HEK293 (cell line): ENCODE measurements around the gene LY6G6F.

ENCODE experiments used
- CTCF ChIA-PET: fragments of 350-600 bp; formaldehyde crosslinking; extraction: SDS; loops from one replicate; lab custom pipeline; 2021; ENCODE audit warnings: antibody characterized with exemption; lab: Yijun Ruan, JAX
- POLR2A ChIA-PET: fragments of 300-600 bp; formaldehyde crosslinking; extraction: SDS; loops from one replicate; lab custom pipeline; 2020; ENCODE audit warnings: antibody characterized with exemption, inconsistent platforms; lab: Yijun Ruan, JAX
- H3K27ac ChIP-seq: fragments of 200-500 bp; sonication (Bioruptor generic); 2 replicates; pipeline ENCODE4 v1.5.1; 2014; ENCODE audit warnings: low read depth, low read length, control low read depth, inconsistent platforms; ENCODE audit errors: extremely low read depth
- H3K36me3 ChIP-seq, 2 experiments: fragments of 200-500 bp in 1 of 2; sonication (Bioruptor generic) in 1 of 2; 1 replicate in 1 of 2; 2 replicates in 1 of 2; pipeline ENCODE4 v1.5.1; 2014 to 2017; ENCODE audit warnings: inconsistent platforms in 2 of 2, low read length in 2 of 2; ENCODE audit not compliant: control insufficient read depth in 2 of 2, insufficient read depth in 1 of 2
- H3K4me1 ChIP-seq: fragments of 200-500 bp; sonication (Bioruptor generic); 2 replicates; pipeline ENCODE4 v1.5.1; 2014; ENCODE audit warnings: mild to moderate bottlenecking, low read length, inconsistent platforms; ENCODE audit not compliant: control insufficient read depth, insufficient read depth
- H3K4me3 ChIP-seq: 2 replicates; pipeline ENCODE4 v1.5.1; 2011; ENCODE audit warnings: low read depth, mild to moderate bottlenecking, control low read depth, low read length, moderate library complexity
- H3K9me3 ChIP-seq: fragments of 200-500 bp; sonication (Bioruptor generic); 2 replicates; pipeline ENCODE4 v1.5.1; 2014; ENCODE audit warnings: low read depth, low read length, inconsistent platforms; ENCODE audit not compliant: control insufficient read depth, insufficient read depth
- ATF2 ChIP-seq: fragments of 450-650 bp; formaldehyde crosslinking; IDR thresholded peaks from 2 replicates; pipeline ENCODE4 v1.5.1; 2016; ENCODE audit warnings: missing biosample characterization, missing genetic modification characterization, low read depth
- GLIS2 ChIP-seq: fragments of 450-650 bp; formaldehyde crosslinking; IDR thresholded peaks from 2 replicates; pipeline ENCODE4 v1.5.1; 2016; ENCODE audit warnings: missing biosample characterization, missing genetic modification characterization
- HOXA7 ChIP-seq: sonication (generic); formaldehyde crosslinking; IDR thresholded peaks from 2 replicates; pipeline ENCODE4 v1.8.1; 2022; ENCODE audit warnings: missing genetic modification reagents, borderline replicate concordance
- MYNN ChIP-seq: fragments of 450-650 bp; formaldehyde crosslinking; IDR thresholded peaks from 2 replicates; pipeline ENCODE4 v1.5.1; 2016; ENCODE audit warnings: missing biosample characterization, missing genetic modification characterization, borderline replicate concordance
- MZF1 ChIP-seq: fragments of 450-650 bp; formaldehyde crosslinking; IDR thresholded peaks from 2 replicates; pipeline ENCODE4 v1.5.1; 2017; ENCODE audit warnings: missing biosample characterization, missing genetic modification characterization, borderline replicate concordance
- PATZ1 ChIP-seq: fragments of 450-650 bp; formaldehyde crosslinking; IDR thresholded peaks from 2 replicates; pipeline ENCODE4 v1.5.1; 2016; ENCODE audit warnings: missing biosample characterization, missing genetic modification characterization
- SP3 ChIP-seq: fragments of 450-650 bp; formaldehyde crosslinking; IDR thresholded peaks from 2 replicates; pipeline ENCODE4 v1.5.1; 2016; ENCODE audit warnings: missing biosample characterization, missing genetic modification characterization
- SP7 ChIP-seq: fragments of 450-650 bp; formaldehyde crosslinking; IDR thresholded peaks from 2 replicates; pipeline ENCODE4 v1.5.1; 2016; ENCODE audit warnings: missing biosample characterization, missing genetic modification characterization
- WT1 ChIP-seq: fragments of 450-650 bp; formaldehyde crosslinking; IDR thresholded peaks from 2 replicates; pipeline ENCODE4 v1.5.1; 2016; ENCODE audit warnings: missing biosample characterization, missing genetic modification characterization
- YY2 ChIP-seq: fragments of 450-650 bp; formaldehyde crosslinking; IDR thresholded peaks from 2 replicates; pipeline ENCODE4 v1.5.1; 2016; ENCODE audit warnings: missing biosample characterization, missing genetic modification characterization
- ZBTB48 ChIP-seq: fragments of 450-650 bp; formaldehyde crosslinking; IDR thresholded peaks from 2 replicates; pipeline ENCODE4 v1.5.1; 2016; ENCODE audit warnings: missing biosample characterization, missing genetic modification characterization
- ZFHX2 ChIP-seq: fragments of 450-650 bp; formaldehyde crosslinking; conservative IDR thresholded peaks from 2 replicates; pipeline ENCODE4 v1.5.1; 2016; ENCODE audit warnings: missing biosample characterization, missing genetic modification characterization
- ZNF155 ChIP-seq: fragments of 450-650 bp; formaldehyde crosslinking; IDR thresholded peaks from 2 replicates; pipeline ENCODE4 v1.5.1; 2016; ENCODE audit warnings: missing biosample characterization, missing genetic modification characterization
- ZNF221 ChIP-seq: fragments of 450-650 bp; formaldehyde crosslinking; IDR thresholded peaks from 2 replicates; pipeline ENCODE4 v1.5.1; 2017; ENCODE audit warnings: missing biosample characterization, missing genetic modification characterization, borderline replicate concordance
- ZNF354C ChIP-seq: fragments of 450-650 bp; formaldehyde crosslinking; IDR thresholded peaks from 2 replicates; pipeline ENCODE4 v1.5.1; 2016; ENCODE audit warnings: missing biosample characterization, missing genetic modification characterization, low read depth, borderline replicate concordance
- ZNF473 ChIP-seq: fragments of 450-650 bp; formaldehyde crosslinking; IDR thresholded peaks from 2 replicates; pipeline ENCODE4 v1.5.1; 2017; ENCODE audit warnings: missing biosample characterization, missing genetic modification characterization
- ZNF514 ChIP-seq: fragments of 450-650 bp; formaldehyde crosslinking; IDR thresholded peaks from 2 replicates; pipeline ENCODE4 v1.5.1; 2016; ENCODE audit warnings: missing biosample characterization, missing genetic modification characterization
- ZNF571 ChIP-seq: fragments of 450-650 bp; formaldehyde crosslinking; IDR thresholded peaks from 2 replicates; pipeline ENCODE4 v1.5.0; 2017; ENCODE audit warnings: missing biosample characterization, missing genetic modification characterization
- ZNF623 ChIP-seq: fragments of 450-650 bp; formaldehyde crosslinking; IDR thresholded peaks from 2 replicates; pipeline ENCODE4 v1.5.1; 2016; ENCODE audit warnings: missing biosample characterization, missing genetic modification characterization
- ZNF677 ChIP-seq: fragments of 450-650 bp; IDR thresholded peaks from 2 replicates; pipeline ENCODE4 v1.5.0; 2018; ENCODE audit warnings: missing biosample characterization, mild to moderate bottlenecking, missing genetic modification characterization, moderate library complexity
- ZNF747 ChIP-seq: fragments of 450-650 bp; formaldehyde crosslinking; IDR thresholded peaks from 2 replicates; pipeline ENCODE4 v1.5.1; 2016; ENCODE audit warnings: missing biosample characterization, missing genetic modification characterization
- ZNF776 ChIP-seq: fragments of 450-650 bp; formaldehyde crosslinking; IDR thresholded peaks from 2 replicates; pipeline ENCODE4 v1.5.0; 2017; ENCODE audit warnings: missing biosample characterization, missing genetic modification characterization, borderline replicate concordance
- ZNF843 ChIP-seq: fragments of 450-650 bp; formaldehyde crosslinking; IDR thresholded peaks from 2 replicates; pipeline ENCODE4 v1.5.1; 2016; ENCODE audit warnings: missing biosample characterization, missing genetic modification characterization
- ZSCAN4 ChIP-seq: fragments of 450-650 bp; formaldehyde crosslinking; IDR thresholded peaks from 2 replicates; pipeline ENCODE4 v1.5.1; 2017; ENCODE audit warnings: missing biosample characterization, missing genetic modification characterization
- ZSCAN5A ChIP-seq: fragments of 450-650 bp; formaldehyde crosslinking; IDR thresholded peaks from 2 replicates; pipeline ENCODE4 v1.5.1; 2016; ENCODE audit warnings: missing biosample characterization, missing genetic modification characterization

The LY6G6F gene

GRCh38 chr6:31683591-31683990 lies 23.1 kb upstream of the LY6G6F start:
- POLR2A ChIA-PET: interaction anchor here (1.3 to 2.0 kb wide), 4 partner anchors 10 to 144 kb away, joined by 3 to 10 read pairs (median 5); partner anchors contain the start of genes ABHD16A, HSPA1B and LSM2
- H3K36me3 ChIP-seq: peaks cover 0 to 31% of the 10 kb centered on the region in 2 experiments; a peak in 1 of 3 replicates
- TF ChIP-seq SP7 (tag by site-specific recombination) (no peak), ZNF155 (tag by site-specific recombination) (no peak), ZNF776 (tag by site-specific recombination) (no peak), YY2 (tag by site-specific recombination) (no peak), PATZ1 (no peak), MZF1 (tag by site-specific recombination) (no peak), ZNF747 (tag by site-specific recombination) (no peak), ZFHX2 (tag by site-specific recombination) (no peak), HOXA7 (CRISPR knock-in tag) (no peak)
- TF ChIP-seq, all 188 proteins: peak for 0
- Histone ChIP-seq H3K4me3 (no peak overlapping the region), H3K4me1 (no peaks in the 10 kb centered on the region; the same call in 1 of the 2 replicates), H3K27ac (no peak overlapping the region), H3K9me3 (no peaks in the 10 kb centered on the region)
- CTCF ChIA-PET: interaction anchor here (0.6 to 0.7 kb wide), 2 partner anchors 9 to 11 kb away, joined by 3 read pairs; no protein-coding TSS in a partner anchor

- POLR2A ChIA-PET: interaction anchor here (0.6 to 1.4 kb wide), 2 partner anchors 141 to 164 kb away, joined by 4 read pairs; partner anchors contain the start of gene HSPA1B
- Histone ChIP-seq H3K36me3 (peaks cover 0 to 54% of the 10 kb centered on the region in 2 experiments; a peak in 1 of 3 replicates), H3K9me3 (no peaks in the 10 kb centered on the region), H3K4me1 (no peaks in the 10 kb centered on the region), H3K27ac (no peak overlapping the region), H3K4me3 (no peak overlapping the region)
- TF ChIP-seq ZNF571 (tag by site-specific recombination): no peak
- 0 out of 2 replicates have a peak, but pooled peaks have one; percentile 53 for TF ChIP-seq ZBTB48
- no peak for TF ChIP-seq ZNF221 (tag by site-specific recombination)
- no peak for TF ChIP-seq ZNF747 (tag by site-specific recombination)
- TF ChIP-seq ZNF623 (tag by site-specific recombination): no peak
- no peak for TF ChIP-seq SP3 (tag by site-specific recombination)
- no peak for TF ChIP-seq WT1 (tag by site-specific recombination)
- TF ChIP-seq GLIS2: no peak
- CTCF ChIA-PET: interaction anchor here (0.6 to 1.2 kb wide), 3 partner anchors 83 to 364 kb away, joined by 3 to 10 read pairs (median 3); no protein-coding TSS in a partner anchor
These were observed 20.2 kb upstream of the LY6G6F start for GRCh38 chr6:31686483-31686882.

- Histone ChIP-seq H3K27ac (no peak overlapping the region), H3K4me3 (no peak overlapping the region), H3K9me3 (no peaks in the 10 kb centered on the region), H3K36me3 (peaks cover 0 to 60% of the 10 kb centered on the region in 2 experiments; a peak in 1 of 3 replicates), H3K4me1 (no peaks in the 10 kb centered on the region)
- ChIA-PET POLR2A (interaction anchor here (0.5 to 1.4 kb wide), 6 partner anchors 16 to 441 kb away, joined by 3 to 10 read pairs (median 4); partner anchors contain the start of genes ABHD16A, ATF6B and HSPA1B), CTCF (interaction anchor here (0.6 kb wide), 1 partner anchor 22 kb away, joined by 3 read pairs; the partner anchor contains the start of gene GPANK1)
- TF ChIP-seq ZNF677: no peak
- TF ChIP-seq ZSCAN4 (tag by site-specific recombination): no peak
- no peak for TF ChIP-seq ZNF776 (tag by site-specific recombination)
- TF ChIP-seq MYNN (tag by site-specific recombination): no peak
- TF ChIP-seq ZSCAN5A: no peak
- TF ChIP-seq ZNF843: no peak
- no peak for TF ChIP-seq ATF2 (tag by site-specific recombination)
- TF ChIP-seq ZNF354C: no peak
- no peak for TF ChIP-seq ZNF473 (tag by site-specific recombination)
- no peak for TF ChIP-seq ZNF514
These were observed 19.3 kb upstream of the LY6G6F start for GRCh38 chr6:31687321-31687720.
